Astrocyte (in vitro differentiated cells and primary cell): ENCODE data around the gene MYO5A. TPM values are rescaled to one million over a fixed set of nuclear protein-coding genes. Genes with fewer than 3 reads are reported as not detected.

Experiments
- DNase-seq: peaks from one replicate; pipeline ENCODE4 v3.0.0-alpha.2; 2010; ENCODE audit warnings: low read depth
- FAIRE-seq: peaks from 2 replicates; lab custom pipeline; 2011; peaks lifted over from hg19 to GRCh38; lab: Jason Lieb, UNC
- H2AFZ ChIP-seq: 2 replicates; pipeline ENCODE4 v1.6.0; 2012; ENCODE audit warnings: low read depth, low read length, inconsistent platforms
- H3K27ac ChIP-seq: 2 replicates; pipeline ENCODE4 v1.5.1; 2011; ENCODE audit warnings: low read depth, low read length, inconsistent platforms
- H3K27me3 ChIP-seq: 2 replicates; pipeline ENCODE4 v1.6.0; 2011; ENCODE audit warnings: low read length, inconsistent platforms; ENCODE audit not compliant: insufficient read depth
- H3K36me3 ChIP-seq: 2 replicates; pipeline ENCODE4 v1.5.1; 2011; ENCODE audit warnings: low read length, inconsistent platforms; ENCODE audit not compliant: insufficient read depth
- H3K4me1 ChIP-seq: 2 replicates; pipeline ENCODE4 v1.5.1; 2011; ENCODE audit warnings: low read length, inconsistent platforms; ENCODE audit not compliant: insufficient read depth
- H3K4me2 ChIP-seq: 2 replicates; pipeline ENCODE4 v1.6.0; 2012; ENCODE audit warnings: low read length, inconsistent platforms
- H3K4me3 ChIP-seq: 2 replicates; pipeline ENCODE4 v1.5.1; 2011; ENCODE audit warnings: low read depth, mild to moderate bottlenecking, low read length, inconsistent platforms; ENCODE audit not compliant: insufficient read depth
- H3K79me2 ChIP-seq: 2 replicates; pipeline ENCODE4 v1.6.0; 2012; ENCODE audit warnings: mild to moderate bottlenecking, low read length, inconsistent platforms; ENCODE audit not compliant: insufficient read depth
- H3K9ac ChIP-seq: 2 replicates; pipeline ENCODE4 v1.6.0; 2012; ENCODE audit warnings: mild to moderate bottlenecking, low read length, inconsistent platforms
- H3K9me3 ChIP-seq: 2 replicates; pipeline ENCODE4 v1.5.1; 2012; ENCODE audit warnings: low read depth, mild to moderate bottlenecking, low read length, inconsistent platforms; ENCODE audit not compliant: insufficient read depth
- H4K20me1 ChIP-seq: 2 replicates; pipeline ENCODE4 v1.6.0; 2012; ENCODE audit warnings: low read length, inconsistent platforms; ENCODE audit not compliant: insufficient read depth
- H3K27ac Mint-ChIP-seq: one replicate; pipeline ENCODE4 v1.8.0; 2021; ENCODE audit warnings: mild to moderate bottlenecking, mixed read lengths; ENCODE audit not compliant: unreplicated experiment
- H3K27me3 Mint-ChIP-seq: one replicate; pipeline ENCODE4 v1.8.0; 2021; ENCODE audit warnings: low read depth, mixed read lengths; ENCODE audit not compliant: unreplicated experiment
- H3K36me3 Mint-ChIP-seq: one replicate; pipeline ENCODE4 v1.8.0; 2021; ENCODE audit warnings: low read depth, mixed read lengths; ENCODE audit not compliant: unreplicated experiment
- H3K4me1 Mint-ChIP-seq: one replicate; pipeline ENCODE4 v1.8.0; 2021; ENCODE audit warnings: low read depth, mixed read lengths; ENCODE audit not compliant: unreplicated experiment
- H3K4me3 Mint-ChIP-seq: one replicate; pipeline ENCODE4 v1.8.0; 2021; ENCODE audit warnings: mild to moderate bottlenecking, moderate library complexity, mixed read lengths; ENCODE audit not compliant: unreplicated experiment
- H3K9me3 Mint-ChIP-seq: one replicate; pipeline ENCODE4 v1.8.0; 2021; ENCODE audit warnings: mild to moderate bottlenecking, mixed read lengths; ENCODE audit not compliant: unreplicated experiment
- EZH2 ChIP-seq: IDR thresholded peaks from 2 replicates; pipeline ENCODE4 v1.6.1; 2012; ENCODE audit warnings: mild to moderate bottlenecking, low read length, inconsistent platforms; ENCODE audit not compliant: insufficient read depth
- total RNA-seq: library from RNA; stranded (reverse); gene quantifications from 2 replicates; pipeline ENCODE4 v1.2.1, GENCODE V29; 2021
- TF ChIP-seq, protein P1 (sequence below): IDR thresholded peaks from 2 replicates; pipeline ENCODE4 v1.5.1; 2011; ENCODE audit warnings: low read depth, mild to moderate bottlenecking, inconsistent platforms, low read length, moderate library complexity; ENCODE audit not compliant: insufficient read depth

MYO5A gene
- total RNA-seq, 1 donor from 2014 or later = 47.6 TPM

DNA sequence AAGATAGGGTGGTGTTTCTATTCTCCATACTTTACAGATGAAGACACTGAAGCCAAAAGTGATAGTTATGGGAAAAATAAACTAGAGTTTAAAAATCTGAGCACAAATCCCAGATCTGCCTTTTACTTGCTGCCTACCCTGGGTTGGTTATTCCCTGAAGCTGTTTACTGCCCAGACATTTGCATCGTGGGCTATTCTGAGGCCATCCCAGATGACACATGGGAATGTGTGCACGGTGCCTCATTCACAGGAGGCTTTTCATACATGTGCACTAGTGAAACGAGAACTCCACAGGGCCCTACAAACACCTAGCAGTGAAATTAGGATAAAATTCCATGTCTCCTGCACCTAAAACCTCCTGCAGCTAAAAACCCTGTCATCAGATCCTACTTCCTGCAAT is 250.5 kb downstream of the MYO5A start:
- FAIRE-seq (no peak), DNase-seq (no peak)
- no peak overlapping the region for H3K27ac ChIP-seq
- H3K36me3 ChIP-seq = no peaks in the 10 kb centered on the region
- H3K27me3 ChIP-seq = peaks cover 3% of the 10 kb centered on the region
- Mint-ChIP-seq H3K4me3 (no peak overlapping the region), H3K36me3 (no peaks in the 10 kb centered on the region), H3K4me1 (peaks cover 7% of the 10 kb centered on the region), H3K27ac (no peak overlapping the region), H3K9me3 (no peaks in the 10 kb centered on the region), H3K27me3 (no peaks in the 10 kb centered on the region)
- no peaks in the 10 kb centered on the region for H3K79me2 ChIP-seq
- TF ChIP-seq EZH2 = no peak
- TF ChIP-seq, protein P1, sequence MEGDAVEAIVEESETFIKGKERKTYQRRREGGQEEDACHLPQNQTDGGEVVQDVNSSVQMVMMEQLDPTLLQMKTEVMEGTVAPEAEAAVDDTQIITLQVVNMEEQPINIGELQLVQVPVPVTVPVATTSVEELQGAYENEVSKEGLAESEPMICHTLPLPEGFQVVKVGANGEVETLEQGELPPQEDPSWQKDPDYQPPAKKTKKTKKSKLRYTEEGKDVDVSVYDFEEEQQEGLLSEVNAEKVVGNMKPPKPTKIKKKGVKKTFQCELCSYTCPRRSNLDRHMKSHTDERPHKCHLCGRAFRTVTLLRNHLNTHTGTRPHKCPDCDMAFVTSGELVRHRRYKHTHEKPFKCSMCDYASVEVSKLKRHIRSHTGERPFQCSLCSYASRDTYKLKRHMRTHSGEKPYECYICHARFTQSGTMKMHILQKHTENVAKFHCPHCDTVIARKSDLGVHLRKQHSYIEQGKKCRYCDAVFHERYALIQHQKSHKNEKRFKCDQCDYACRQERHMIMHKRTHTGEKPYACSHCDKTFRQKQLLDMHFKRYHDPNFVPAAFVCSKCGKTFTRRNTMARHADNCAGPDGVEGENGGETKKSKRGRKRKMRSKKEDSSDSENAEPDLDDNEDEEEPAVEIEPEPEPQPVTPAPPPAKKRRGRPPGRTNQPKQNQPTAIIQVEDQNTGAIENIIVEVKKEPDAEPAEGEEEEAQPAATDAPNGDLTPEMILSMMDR = no peak
- no peak overlapping the region for H3K9ac ChIP-seq
- no peaks in the 10 kb centered on the region for H3K4me1 ChIP-seq
- no peak overlapping the region for H3K4me3 ChIP-seq
- H4K20me1 ChIP-seq = no peaks in the 10 kb centered on the region
- H3K4me2 ChIP-seq = no peak overlapping the region
- no peak overlapping the region for H2AFZ ChIP-seq
- H3K9me3 ChIP-seq = no peaks in the 10 kb centered on the region

DNA sequence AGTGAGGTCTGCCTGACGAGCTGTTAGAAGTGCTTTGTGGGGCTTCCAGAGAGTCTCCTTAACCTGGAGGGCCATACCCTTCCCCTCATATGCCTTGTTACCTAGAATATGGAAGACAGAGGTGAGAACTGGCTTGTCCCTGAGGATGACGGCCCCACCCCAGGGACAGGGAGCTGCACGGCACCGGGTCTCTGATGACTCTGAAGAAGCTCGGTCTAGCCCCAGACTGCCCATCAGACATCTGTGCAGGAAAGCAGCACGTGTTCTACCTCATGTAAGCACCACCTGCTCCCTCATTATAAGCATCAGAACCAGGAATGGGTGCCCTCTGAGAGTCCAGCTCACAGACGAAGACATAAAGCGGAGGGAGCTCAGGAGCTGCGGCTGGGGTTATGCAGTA is 251.1 kb downstream of the MYO5A start:
- Histone ChIP-seq H3K4me1 (no peaks in the 10 kb centered on the region), H3K4me2 (no peak overlapping the region), H3K9ac (no peak overlapping the region), H3K36me3 (no peaks in the 10 kb centered on the region), H3K27ac (no peak overlapping the region), H3K4me3 (no peak overlapping the region), H2AFZ (no peak overlapping the region), H3K27me3 (peaks cover 3% of the 10 kb centered on the region), H4K20me1 (no peaks in the 10 kb centered on the region), H3K79me2 (no peaks in the 10 kb centered on the region), H3K9me3 (no peaks in the 10 kb centered on the region)
- Mint-ChIP-seq H3K36me3 (peaks cover 2% of the 10 kb centered on the region), H3K9me3 (no peaks in the 10 kb centered on the region), H3K4me3 (no peak overlapping the region), H3K27ac (no peak overlapping the region), H3K27me3 (no peaks in the 10 kb centered on the region), H3K4me1 (peaks cover 7% of the 10 kb centered on the region)
- no peak for DNase-seq
- TF ChIP-seq, protein P1 = no peak
- no peak for TF ChIP-seq EZH2
- no peak for FAIRE-seq

DNA sequence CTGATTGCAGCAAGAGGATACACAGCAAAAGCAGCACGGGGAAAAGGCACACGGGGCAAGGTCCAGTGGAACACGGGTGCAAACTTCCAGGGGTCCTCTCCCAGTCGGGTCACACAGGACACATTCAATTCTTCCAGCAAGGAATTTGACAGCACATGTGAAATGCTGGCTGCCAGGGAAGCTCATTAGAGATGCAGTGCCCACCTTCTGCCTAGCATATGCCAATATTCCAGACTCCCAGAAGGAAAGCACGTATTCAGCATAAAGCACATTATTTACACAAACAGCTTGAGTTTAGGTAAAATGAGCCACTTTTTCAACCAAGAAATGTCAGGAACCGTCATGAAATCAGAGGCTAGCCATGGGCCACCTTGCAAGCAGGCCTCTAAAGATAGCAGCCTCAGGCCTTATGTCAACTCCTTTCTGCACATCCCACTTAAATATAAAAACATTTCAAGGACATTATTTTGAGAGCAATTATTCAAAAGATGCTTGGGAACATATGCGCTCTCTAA is 252.4 kb downstream of the MYO5A start:
- no peak for TF ChIP-seq EZH2
- TF ChIP-seq, protein P1 = no peak
- no peak overlapping the region for H3K9ac ChIP-seq
- peaks cover 3% of the 10 kb centered on the region for H3K4me1 Mint-ChIP-seq
- no peaks in the 10 kb centered on the region for H3K9me3 Mint-ChIP-seq
- H3K27ac ChIP-seq = no peak overlapping the region
- no peak for FAIRE-seq
- no peak overlapping the region for H3K4me2 ChIP-seq
- H4K20me1 ChIP-seq = no peaks in the 10 kb centered on the region
- H3K4me3 Mint-ChIP-seq = no peak overlapping the region
- no peak overlapping the region for H2AFZ ChIP-seq
- no peak overlapping the region for H3K4me3 ChIP-seq
- no peaks in the 10 kb centered on the region for H3K27me3 Mint-ChIP-seq
- no peaks in the 10 kb centered on the region for H3K36me3 ChIP-seq
- no peaks in the 10 kb centered on the region for H3K9me3 ChIP-seq
- DNase-seq = no peak
- H3K27me3 ChIP-seq = peaks cover 3% of the 10 kb centered on the region
- H3K4me1 ChIP-seq = no peaks in the 10 kb centered on the region
- H3K79me2 ChIP-seq = no peaks in the 10 kb centered on the region
- no peak overlapping the region for H3K27ac Mint-ChIP-seq
- peaks cover 5% of the 10 kb centered on the region for H3K36me3 Mint-ChIP-seq
